ENCODE measurements around the gene CAPN8.
"Not testable (repeated sequence)": the region's sequence is repeated elsewhere in the genome, so short reads cannot be mapped to it uniquely, and the experiment has no call there.

Gene CAPN8

DNA sequence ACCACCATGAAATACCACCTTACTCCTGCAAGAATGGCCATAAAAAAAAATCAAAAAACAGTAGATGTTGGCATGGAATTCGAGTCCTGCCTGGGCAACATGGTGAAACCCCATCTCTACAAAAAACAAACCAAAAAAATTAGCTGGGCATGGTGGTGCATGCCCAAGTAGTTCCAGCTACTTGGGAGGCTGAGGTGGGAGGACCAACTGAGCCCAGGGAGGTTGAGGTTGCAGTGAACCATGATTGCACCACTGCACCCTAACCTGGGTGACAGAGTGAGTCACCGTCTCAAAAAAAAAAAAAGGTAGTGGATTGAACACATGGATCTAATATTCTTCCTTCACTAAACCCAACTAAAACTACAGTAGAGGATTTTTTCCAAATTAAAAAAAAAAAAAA lies 146.4 kb downstream of the CAPN8 start:
- no peak for DNase-seq

DNA sequence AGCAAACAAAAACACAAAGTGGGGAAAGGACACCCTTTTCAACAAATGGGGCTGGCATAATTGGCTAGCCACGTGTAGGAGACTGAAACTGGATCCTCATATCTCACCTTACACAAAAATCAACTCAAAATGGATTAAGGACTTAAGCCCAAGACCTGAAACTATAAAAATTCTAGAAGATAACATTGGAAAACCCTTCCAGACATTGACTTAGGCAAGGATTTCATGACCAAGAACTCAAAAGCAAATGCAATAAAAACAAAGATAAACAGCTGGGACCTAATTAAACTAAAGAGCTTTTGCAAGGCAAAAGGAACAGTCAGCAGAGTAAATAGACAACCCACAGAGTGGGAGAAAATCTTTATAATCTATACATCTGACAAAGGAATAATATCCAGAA lies 146.9 kb downstream of the CAPN8 start:
- DNase-seq = not testable (repeated sequence)

DNA sequence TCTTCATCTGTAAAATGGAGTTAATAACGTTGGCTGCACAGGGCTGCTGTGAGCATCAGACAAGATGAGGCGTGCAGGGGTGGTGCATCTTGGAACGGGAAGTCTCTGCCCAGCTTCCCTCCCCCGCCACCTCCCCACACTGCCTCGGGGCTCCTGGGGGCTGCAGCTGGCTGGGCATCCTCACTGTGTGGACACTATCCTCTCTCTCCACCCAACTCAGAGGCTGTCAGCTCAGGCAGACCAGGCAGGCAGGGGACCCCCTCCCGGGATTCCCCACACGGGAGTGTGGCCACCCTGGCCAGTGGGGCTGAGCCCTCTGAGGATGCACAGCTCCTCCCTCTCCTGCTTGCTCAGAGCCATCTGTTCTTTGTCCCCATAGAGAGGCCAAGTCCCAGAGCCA lies 149.6 kb downstream of the CAPN8 start:
- DNase-seq = peak; percentile 10

DNA sequence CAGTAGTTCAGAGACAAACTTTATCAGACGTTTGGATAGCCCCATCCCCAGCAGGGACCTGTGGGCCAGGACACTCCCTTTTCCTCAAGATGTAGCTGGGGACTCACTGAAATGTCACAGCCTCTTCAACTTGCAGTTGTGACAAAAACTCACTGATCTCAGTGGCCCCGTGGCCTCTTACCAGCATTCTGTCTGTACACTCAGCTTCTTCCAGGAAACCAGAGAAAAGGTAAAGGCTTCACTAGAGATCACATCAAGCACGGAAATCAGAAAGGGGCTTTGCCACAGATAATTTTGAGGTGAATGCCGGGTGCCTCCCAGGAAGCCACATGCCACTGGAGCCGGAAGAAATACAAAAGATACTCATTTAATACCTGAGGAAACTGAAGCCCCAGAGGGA lies 150.1 kb downstream of the CAPN8 start:
- DNase-seq = peak; percentile 69

DNA sequence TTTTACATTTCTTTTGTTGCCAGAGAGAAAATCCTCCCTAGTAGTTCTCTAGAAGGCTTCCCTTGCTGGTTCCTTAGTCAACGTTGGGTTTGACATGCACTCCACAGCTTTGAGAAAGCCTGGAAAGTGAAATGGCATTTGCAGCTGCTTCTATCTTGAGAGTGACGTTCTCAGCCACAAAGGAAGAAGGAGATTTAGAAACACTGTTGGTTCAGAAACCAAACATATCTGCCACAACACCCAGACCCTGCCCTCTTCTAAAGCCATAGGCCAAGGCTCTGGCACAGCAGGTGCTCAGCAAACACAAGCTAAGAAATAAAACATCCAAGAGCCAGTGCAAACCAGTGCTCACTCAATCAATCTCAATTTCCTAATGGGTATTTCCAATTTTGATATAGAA lies 150.9 kb downstream of the CAPN8 start:
- peak; percentile 3 for DNase-seq

DNA sequence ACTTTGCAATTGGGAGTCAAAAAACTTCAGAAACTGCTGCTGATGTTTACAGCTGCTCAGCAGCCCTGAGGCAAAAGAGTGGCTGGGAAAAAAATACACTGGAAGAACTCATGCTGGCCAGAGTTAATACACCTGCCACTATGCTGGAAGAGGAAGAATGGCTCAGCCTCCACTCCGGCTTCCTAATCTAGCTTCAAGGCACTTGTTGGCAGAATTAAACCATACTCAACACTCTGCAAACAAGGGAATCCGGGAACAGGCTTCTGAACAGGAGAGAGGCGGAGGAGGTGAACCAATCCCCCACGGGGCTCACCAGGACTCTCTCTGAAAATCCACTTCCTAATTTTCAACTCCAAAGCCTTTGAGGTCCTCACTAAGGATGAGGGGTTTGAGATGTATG lies 152.2 kb downstream of the CAPN8 start:
- DNase-seq = no peak

DNA sequence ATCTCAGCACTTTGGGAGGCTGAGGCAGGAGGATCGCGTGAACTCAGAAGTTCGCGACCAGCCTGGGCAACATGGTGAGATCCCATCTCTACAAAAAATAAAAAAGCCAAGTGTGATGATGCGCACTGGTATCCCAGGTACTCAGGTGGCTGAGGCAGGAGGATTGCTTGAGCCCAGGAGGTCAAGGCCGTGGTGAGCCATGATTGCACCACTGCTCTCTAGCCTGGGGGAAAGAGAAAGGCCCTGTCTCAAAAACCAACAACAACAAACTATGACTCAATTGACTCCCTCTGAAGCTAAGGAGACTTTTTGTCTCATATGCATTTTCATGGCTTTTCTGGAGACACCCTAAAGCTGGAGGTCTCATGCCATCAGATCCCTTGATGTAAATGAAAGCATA lies 153.4 kb downstream of the CAPN8 start:
- DNase-seq = no peak

DNA sequence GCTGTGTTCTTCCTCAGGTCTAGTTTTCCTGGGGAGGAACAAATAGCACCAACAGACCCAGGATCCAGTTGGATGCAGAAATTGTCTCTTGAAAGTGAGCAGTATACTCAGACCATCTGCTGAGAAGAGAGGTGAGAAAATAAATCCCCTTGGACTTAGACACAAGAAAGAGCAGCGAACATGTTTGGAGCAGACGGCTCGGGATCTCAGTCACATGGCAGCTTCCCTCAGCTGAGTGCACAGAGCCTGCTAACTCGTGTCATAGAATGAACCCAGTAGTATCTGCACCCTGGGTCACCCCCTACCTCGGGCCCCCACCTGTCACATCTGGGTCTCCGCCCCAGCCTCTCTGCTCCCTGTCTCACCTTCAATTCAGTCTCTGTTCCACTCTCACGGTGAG lies 156.7 kb downstream of the CAPN8 start:
- DNase-seq = no peak

DNA sequence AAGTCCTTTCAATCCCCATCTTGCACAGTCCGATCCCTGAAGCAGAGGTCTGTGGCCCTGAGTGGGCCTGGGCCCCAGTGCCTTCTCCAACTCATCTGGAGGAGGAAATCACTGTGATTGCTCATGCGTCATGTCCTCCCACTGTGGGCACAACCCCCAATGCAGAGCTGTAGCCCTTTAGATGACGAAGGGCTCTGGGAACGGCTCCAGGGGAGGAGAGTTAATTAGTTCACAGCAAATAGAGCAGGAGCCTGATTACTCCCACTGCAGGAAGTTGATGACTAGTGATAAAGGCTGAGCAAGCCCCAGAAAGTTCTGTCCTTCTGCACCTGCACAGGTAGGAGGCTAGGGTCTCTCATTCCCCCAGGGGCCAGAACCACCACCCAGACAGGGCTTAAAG lies 160.8 kb downstream of the CAPN8 start:
- no peak for DNase-seq

DNA sequence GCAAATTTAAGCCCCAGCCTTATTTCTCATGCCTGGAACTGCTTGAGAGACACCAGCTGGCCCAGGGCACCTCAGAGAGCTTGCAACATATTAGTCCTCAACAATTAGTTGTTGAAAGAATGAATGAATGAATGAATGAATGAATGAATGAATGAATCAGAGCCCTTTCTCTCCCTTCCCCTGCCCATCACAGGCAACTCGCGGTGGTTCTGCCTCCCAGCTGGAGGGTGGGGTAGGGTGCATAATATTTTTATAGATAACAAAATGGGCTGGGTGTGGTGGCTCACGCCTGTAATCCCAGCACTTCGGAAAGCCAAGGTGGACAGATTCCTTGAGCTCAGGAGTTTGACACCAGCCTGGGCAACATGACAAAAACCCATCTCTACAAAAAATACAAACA lies 162.2 kb downstream of the CAPN8 start:
- no peak for DNase-seq

DNA sequence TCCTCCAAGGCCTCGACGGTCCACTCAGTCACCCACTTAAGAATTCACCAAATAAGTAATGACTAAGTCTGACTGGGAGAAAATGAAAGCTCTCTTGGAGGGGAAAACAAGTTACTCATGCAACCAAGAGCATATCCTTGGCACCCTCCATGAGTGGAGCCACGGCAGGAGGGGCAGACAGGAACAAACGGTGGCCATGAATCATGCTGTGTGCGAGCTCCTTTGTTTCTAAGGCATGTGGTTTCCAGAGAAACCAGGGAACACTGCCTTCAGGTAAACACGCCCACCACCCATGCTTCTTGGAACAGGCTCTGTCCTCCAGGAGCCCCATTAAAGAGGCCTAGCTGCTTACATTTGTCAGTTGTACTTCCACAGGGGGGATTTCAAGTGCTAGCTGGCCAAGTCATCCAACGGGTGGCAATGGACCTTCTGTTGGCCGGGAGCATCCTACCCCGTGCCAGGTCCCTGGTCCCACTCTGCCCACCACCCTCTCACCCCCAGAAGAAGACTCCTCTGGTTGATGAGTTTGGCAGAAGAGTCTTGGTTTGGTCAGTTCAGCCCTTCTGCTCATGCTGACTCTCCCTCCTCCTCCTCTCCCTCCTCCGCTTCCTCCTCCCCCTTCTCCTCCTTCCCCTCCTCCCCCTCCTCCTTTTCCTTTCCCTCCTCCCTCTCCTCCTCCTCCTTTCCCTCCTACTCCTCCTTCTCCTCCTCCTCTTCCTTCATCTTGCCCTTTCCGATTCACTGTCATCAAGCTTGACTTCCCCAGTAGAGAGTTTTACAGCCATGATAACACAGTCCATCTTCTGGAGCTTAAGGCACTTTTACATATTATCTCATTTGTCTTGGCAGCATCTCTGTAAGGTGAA lies 164.7 kb downstream of the CAPN8 start:
- no peak for DNase-seq

DNA sequence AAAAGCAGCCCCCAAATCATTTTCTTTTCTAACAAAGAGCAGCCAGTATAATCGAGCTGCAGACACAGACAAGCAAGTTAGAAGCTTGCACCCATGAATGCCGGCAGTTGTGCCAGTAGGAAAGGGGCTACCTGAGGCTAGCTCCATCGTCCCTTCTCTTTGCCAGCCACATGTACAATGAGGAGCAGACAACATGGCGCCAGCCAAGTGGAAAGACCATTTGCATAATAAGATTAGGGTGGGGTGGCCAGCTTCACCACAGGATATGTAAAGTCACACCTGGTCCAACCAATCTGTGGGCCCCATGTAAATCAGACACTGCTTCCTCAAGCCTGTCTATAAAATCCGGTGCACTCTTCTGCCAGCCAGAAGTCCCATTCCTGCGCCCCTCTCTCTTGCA lies 168.6 kb downstream of the CAPN8 start:
- DNase-seq = no peak

DNA sequence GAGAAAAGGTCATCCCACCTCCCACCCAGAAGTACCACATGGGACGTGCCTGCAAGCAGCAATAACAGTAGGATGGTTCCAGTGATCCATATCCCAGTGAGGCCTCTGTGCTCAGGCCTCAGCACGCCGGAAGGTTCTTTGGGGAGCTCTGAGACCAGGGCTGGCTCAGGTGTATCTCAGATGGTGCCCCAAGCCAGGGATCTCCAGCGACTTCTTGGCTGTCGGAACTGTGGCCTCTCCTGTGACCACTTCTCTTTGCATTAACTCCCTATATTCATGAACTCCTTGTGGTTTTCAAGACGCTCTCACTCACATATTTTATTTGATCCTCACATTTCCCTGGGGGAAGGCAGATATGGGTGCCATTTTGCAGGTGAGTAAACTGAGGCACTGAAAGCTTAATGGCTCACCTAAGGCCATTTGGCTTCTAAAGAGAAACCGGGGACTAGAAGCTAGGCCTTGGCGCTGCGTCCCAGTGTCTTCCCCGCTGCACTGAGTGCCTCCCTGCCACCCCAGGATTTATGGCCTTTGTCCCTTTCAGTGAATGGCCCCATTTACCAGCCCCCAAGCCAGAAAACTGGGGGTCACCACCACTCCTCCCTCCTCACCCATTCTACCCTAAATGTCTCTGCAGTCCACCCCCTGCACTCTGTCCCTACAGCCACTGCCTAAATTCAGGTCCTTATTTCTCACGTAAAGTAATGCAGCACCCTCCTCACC lies 170.4 kb downstream of the CAPN8 start:
- no peak for DNase-seq

DNA sequence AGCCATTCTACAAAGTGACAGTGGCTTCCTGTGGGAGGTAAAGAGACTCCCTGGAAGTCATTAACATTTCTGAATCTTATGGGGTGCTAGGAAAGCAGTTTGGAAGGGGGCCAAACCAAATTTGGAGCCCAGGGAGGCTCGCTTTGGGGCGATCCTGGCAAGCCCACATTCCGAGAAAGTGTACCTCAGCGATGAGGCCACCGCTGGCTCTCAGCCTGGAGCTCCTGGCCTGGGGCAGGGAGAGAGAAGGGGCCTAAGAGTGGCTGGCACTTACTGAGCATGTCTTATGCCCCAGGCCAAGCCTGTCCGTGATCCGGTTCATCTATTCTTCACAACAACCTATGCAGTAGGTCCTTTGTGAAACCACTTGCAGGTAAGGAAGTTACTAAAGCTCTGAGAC lies 173.5 kb downstream of the CAPN8 start:
- no peak for DNase-seq

Data from CD4-positive, alpha-beta T cell treated with Interleukin-21 for 1 hour (primary cell).